K562 (cell line): ENCODE measurements around the gene PDE4A. TPM values are rescaled to one million over a fixed set of nuclear protein-coding genes. Genes with fewer than 3 reads are reported as not detected.

Experiments used
- CC2D1A ChIP-seq: fragments of 450-650 bp; IDR thresholded peaks from 2 replicates; pipeline ENCODE4 v1.6.1; 2017; ENCODE audit warnings: mild to moderate bottlenecking
- EP400 ChIP-seq: fragments of 450-650 bp; IDR thresholded peaks from 2 replicates; pipeline ENCODE4 v1.6.1; 2017; ENCODE audit warnings: antibody characterized with exemption, mild to moderate bottlenecking, moderate library complexity
- FOS ChIP-seq: IDR thresholded peaks from 3 replicates; pipeline ENCODE4 v1.6.1; 2011; ENCODE audit not compliant: insufficient read length; ENCODE audit errors: extremely low read depth
- HOXB6 ChIP-seq: fragments of 250-450 bp; sonication (Bioruptor Pico); IDR thresholded peaks from 2 replicates; pipeline ENCODE4 v1.5.1; 2022; ENCODE audit warnings: mild to moderate bottlenecking, borderline replicate concordance
- MAFG ChIP-seq: fragments of 450-650 bp; conservative IDR thresholded peaks from 2 replicates; pipeline ENCODE4 v1.6.1; 2016; ENCODE audit warnings: missing genetic modification characterization, missing compliant biosample characterization
- MEF2D ChIP-seq: conservative IDR thresholded peaks from 2 replicates; pipeline ENCODE4 v1.6.1; 2016; ENCODE audit warnings: low read depth, missing genetic modification characterization, missing compliant biosample characterization
- SPI1 ChIP-seq: IDR thresholded peaks from 2 replicates; pipeline ENCODE4 v1.6.1; 2011; ENCODE audit warnings: low read depth, low read length, control low read depth, borderline replicate concordance
- SRSF3 ChIP-seq: fragments of 200-400 bp; formaldehyde crosslinking; IDR thresholded peaks from 2 replicates; pipeline ENCODE4 v1.6.1; 2016; ENCODE audit warnings: mild to moderate bottlenecking, low read length, moderate library complexity; ENCODE audit not compliant: insufficient read depth
- TCF3 ChIP-seq: sonication (generic); formaldehyde crosslinking; IDR thresholded peaks from 2 replicates; pipeline ENCODE4 v1.4.0; 2020; ENCODE audit warnings: mild to moderate bottlenecking, missing genetic modification reagents
- TEAD1 ChIP-seq, 2 experiments: fragments of 450-650 bp in 1 of 2; sonication (generic) in 1 of 2; formaldehyde crosslinking; IDR thresholded peaks; 2 replicates each; pipeline versions ENCODE4 v1.4.0 to v1.8.0; 2020 to 2022; ENCODE audit warnings: mild to moderate bottlenecking in 2 of 2, missing genetic modification reagents in 1 of 2
- ZNF184 ChIP-seq: sonication (generic); formaldehyde crosslinking; IDR thresholded peaks from 2 replicates; pipeline ENCODE4 v1.5.0; 2020; ENCODE audit warnings: missing genetic modification reagents
- polyA plus RNA-seq, 8 experiments: library from polyadenylated mRNA; depleted of rRNA in 4 of 8; stranded (reverse) in 5 of 8; unstranded in 3 of 8; fragments of >200 nt; fragmentation: Nextera tagmentation in 2 of 8; fragmentation: Illumina TruSeq in 1 of 8; extraction: Ambion mirVana in 2 of 8; extraction: Trizol in 1 of 8; gene quantifications; 2 replicates each; pipeline versions ENCODE4 v1.2.1 to v1.2.3, GENCODE V29; 2011 to 2014; ENCODE audit warnings: inconsistent platforms in 1 of 8, missing spikeins in 1 of 8
- total RNA-seq, 7 experiments: library from RNA; depleted of rRNA in 6 of 7; stranded (reverse); fragments of >200 nt in 6 of 7; fragmentation: Illumina TruSeq in 2 of 7; extraction: Trizol in 2 of 7; gene quantifications; 2 replicates each; pipeline versions ENCODE4 v1.2.1 to v1.2.3, GENCODE V29; 2011 to 2021; ENCODE audit warnings: low replicate concordance in 1 of 7
- TF ChIP-seq, protein P1 (sequence below), 3 experiments: fragments of 200-800 bp in 1 of 3; fragments of 250-450 bp in 1 of 3; fragments of 450-650 bp in 1 of 3; sonication (Bioruptor Pico) in 1 of 3; sonication (Bioruptor generic) in 1 of 3; formaldehyde crosslinking in 1 of 3; IDR thresholded peaks; 2 replicates each; pipeline versions ENCODE4 v1.6.1 to v1.8.0; 2016 to 2022; ENCODE audit warnings: mild to moderate bottlenecking in 2 of 3, missing genetic modification characterization in 2 of 3, missing compliant biosample characterization in 1 of 3, moderate library complexity in 1 of 3
- TF ChIP-seq, protein P2 (sequence below): fragments of 250-450 bp; sonication (Bioruptor Pico); IDR thresholded peaks from 2 replicates; pipeline ENCODE4 v1.9.0; 2021; ENCODE audit warnings: mild to moderate bottlenecking
- TF ChIP-seq, protein P3 (sequence below): fragments of 450-650 bp; IDR thresholded peaks from 2 replicates; pipeline ENCODE4 v1.6.1; 2016; ENCODE audit warnings: borderline replicate concordance
- TF ChIP-seq, protein P4 (sequence below): sonication (generic); formaldehyde crosslinking; IDR thresholded peaks from 2 replicates; pipeline ENCODE4 v1.8.0; 2022; ENCODE audit warnings: mild to moderate bottlenecking, missing genetic modification reagents, borderline replicate concordance
- TF ChIP-seq, protein P5 (sequence below): IDR thresholded peaks from 2 replicates; pipeline ENCODE4 v1.6.1; 2012; ENCODE audit warnings: low read depth, low read length, improper control_type of control experiment, borderline replicate concordance

Gene PDE4A
- total and polyA plus RNA-seq, 9 of the 15 experiments (the other 6 are each of a cell fraction or from before 2014, with no cell fraction given): 0.66 to 26.9 (median 4.6) TPM

DNA sequence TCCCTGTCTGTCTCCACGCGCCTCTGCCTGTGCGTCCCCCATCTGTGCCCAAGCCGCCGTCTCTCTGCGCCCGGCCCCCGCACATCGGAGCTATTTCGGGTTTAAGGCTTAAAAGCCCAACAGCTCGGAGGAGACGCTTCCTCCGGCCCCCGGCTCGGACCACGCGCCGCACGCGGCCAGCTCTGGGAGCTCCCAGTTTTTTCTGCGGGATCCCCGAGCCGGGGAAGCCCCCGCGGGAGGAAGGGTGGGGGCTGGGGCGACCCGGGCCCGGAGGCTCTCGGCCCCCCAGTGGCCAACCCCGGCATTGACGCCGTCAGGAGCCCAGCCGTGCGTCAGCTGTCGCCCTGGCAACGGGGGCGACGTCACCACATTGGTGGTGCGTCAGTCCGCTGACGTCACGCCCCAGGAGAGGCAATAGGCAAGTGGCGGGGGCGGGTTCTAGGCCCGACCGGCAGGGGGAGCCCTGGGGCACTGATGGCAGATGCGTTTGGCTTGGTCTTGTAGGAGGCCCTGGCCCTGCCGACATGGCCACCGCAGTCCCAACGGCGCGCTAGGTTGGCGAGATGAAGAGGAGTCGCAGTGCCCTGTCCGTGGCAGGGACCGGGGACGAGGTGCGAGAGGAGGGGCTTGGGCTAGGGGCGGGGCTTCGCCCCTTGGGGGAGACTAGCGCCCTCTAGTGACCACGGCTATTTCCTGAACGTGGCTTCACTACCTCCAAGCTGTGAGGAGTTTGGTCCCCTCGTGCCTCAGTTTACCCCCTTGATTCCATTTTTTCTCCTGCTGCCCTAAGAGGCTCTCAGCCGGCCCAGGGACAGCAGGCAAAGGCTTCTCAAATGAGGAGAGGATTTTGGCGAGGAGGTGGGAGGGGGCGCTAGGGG, 3.7 kb upstream of the PDE4A start (continued):
- TF ChIP-seq, protein P1, sequence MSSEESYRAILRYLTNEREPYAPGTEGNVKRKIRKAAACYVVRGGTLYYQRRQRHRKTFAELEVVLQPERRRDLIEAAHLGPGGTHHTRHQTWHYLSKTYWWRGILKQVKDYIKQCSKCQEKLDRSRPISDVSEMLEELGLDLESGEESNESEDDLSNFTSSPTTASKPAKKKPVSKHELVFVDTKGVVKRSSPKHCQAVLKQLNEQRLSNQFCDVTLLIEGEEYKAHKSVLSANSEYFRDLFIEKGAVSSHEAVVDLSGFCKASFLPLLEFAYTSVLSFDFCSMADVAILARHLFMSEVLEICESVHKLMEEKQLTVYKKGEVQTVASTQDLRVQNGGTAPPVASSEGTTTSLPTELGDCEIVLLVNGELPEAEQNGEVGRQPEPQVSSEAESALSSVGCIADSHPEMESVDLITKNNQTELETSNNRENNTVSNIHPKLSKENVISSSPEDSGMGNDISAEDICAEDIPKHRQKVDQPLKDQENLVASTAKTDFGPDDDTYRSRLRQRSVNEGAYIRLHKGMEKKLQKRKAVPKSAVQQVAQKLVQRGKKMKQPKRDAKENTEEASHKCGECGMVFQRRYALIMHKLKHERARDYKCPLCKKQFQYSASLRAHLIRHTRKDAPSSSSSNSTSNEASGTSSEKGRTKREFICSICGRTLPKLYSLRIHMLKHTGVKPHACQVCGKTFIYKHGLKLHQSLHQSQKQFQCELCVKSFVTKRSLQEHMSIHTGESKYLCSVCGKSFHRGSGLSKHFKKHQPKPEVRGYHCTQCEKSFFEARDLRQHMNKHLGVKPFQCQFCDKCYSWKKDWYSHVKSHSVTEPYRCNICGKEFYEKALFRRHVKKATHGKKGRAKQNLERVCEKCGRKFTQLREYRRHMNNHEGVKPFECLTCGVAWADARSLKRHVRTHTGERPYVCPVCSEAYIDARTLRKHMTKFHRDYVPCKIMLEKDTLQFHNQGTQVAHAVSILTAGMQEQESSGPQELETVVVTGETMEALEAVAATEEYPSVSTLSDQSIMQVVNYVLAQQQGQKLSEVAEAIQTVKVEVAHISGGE (CRISPR knock-in tag; IDR thresholded peaks at IDR 0.05): peak in 1 of 3 experiments; percentile 67; a peak in 1 of 6 replicates
- TF ChIP-seq, protein P2, sequence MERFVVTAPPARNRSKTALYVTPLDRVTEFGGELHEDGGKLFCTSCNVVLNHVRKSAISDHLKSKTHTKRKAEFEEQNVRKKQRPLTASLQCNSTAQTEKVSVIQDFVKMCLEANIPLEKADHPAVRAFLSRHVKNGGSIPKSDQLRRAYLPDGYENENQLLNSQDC (CRISPR knock-in tag): no peak
- TF ChIP-seq FOS: no peak
- TF ChIP-seq, protein P3, sequence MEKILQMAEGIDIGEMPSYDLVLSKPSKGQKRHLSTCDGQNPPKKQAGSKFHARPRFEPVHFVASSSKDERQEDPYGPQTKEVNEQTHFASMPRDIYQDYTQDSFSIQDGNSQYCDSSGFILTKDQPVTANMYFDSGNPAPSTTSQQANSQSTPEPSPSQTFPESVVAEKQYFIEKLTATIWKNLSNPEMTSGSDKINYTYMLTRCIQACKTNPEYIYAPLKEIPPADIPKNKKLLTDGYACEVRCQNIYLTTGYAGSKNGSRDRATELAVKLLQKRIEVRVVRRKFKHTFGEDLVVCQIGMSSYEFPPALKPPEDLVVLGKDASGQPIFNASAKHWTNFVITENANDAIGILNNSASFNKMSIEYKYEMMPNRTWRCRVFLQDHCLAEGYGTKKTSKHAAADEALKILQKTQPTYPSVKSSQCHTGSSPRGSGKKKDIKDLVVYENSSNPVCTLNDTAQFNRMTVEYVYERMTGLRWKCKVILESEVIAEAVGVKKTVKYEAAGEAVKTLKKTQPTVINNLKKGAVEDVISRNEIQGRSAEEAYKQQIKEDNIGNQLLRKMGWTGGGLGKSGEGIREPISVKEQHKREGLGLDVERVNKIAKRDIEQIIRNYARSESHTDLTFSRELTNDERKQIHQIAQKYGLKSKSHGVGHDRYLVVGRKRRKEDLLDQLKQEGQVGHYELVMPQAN: peak; percentile 85; the same call in 1 of the 2 replicates
- TF ChIP-seq CC2D1A: peak; percentile 58
- TF ChIP-seq EP400: peak; percentile 87
- no peak for TF ChIP-seq ZNF184
- TF ChIP-seq, protein P4, sequence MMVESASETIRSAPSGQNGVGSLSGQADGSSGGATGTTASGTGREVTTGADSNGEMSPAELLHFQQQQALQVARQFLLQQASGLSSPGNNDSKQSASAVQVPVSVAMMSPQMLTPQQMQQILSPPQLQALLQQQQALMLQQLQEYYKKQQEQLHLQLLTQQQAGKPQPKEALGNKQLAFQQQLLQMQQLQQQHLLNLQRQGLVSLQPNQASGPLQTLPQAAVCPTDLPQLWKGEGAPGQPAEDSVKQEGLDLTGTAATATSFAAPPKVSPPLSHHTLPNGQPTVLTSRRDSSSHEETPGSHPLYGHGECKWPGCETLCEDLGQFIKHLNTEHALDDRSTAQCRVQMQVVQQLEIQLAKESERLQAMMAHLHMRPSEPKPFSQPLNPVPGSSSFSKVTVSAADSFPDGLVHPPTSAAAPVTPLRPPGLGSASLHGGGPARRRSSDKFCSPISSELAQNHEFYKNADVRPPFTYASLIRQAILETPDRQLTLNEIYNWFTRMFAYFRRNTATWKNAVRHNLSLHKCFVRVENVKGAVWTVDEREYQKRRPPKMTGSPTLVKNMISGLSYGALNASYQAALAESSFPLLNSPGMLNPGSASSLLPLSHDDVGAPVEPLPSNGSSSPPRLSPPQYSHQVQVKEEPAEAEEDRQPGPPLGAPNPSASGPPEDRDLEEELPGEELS (CRISPR knock-in tag): 0 out of 2 replicates have a peak, but pooled peaks have one; percentile 58
- TF ChIP-seq MEF2D (tag): peak; percentile 68; the same call in 1 of the 2 replicates
- no peak for TF ChIP-seq MAFG
- TF ChIP-seq SRSF3: no peak
- TF ChIP-seq, protein P5, sequence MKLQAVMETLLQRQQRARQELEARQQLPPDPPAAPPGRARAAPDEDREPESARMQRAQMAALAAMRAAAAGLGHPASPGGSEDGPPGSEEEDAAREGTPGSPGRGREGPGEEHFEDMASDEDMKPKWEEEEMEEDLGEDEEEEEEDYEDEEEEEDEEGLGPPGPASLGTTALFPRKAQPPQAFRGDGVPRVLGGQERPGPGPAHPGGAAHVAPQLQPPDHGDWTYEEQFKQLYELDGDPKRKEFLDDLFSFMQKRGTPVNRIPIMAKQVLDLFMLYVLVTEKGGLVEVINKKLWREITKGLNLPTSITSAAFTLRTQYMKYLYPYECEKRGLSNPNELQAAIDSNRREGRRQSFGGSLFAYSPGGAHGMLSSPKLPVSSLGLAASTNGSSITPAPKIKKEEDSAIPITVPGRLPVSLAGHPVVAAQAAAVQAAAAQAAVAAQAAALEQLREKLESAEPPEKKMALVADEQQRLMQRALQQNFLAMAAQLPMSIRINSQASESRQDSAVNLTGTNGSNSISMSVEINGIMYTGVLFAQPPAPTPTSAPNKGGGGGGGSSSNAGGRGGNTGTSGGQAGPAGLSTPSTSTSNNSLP: no peak
- TF ChIP-seq TCF3: peak; percentile 46; the same call in 1 of the 2 replicates
- TF ChIP-seq TEAD1 (CRISPR knock-in tag; IDR thresholded peaks at IDR 0.05): peak; percentile 77 to 86; a peak in 3 of 4 replicates
- no peak for TF ChIP-seq SPI1
- TF ChIP-seq HOXB6 (CRISPR knock-in tag): no peak
